ENCODE measurements around the gene ISCA2.

- TF ChIP-seq CTCF (IDR thresholded peaks at IDR 0.05; ENCODE audit: low read length), result no peak
- TF ChIP-seq EZH2 (IDR thresholded peaks at IDR 0.05; ENCODE audit: borderline replicate concordance, low read length), result no peak
Observed at GRCh38 chr14:74490486-74490885, 3.1 kb upstream of the ISCA2 start.
